Small intestine (tissue), 7 donors: ENCODE results near the gene NNAT. TPM values are rescaled to one million over a fixed set of nuclear protein-coding genes. Genes with fewer than 3 reads are reported as not detected.
"Not testable (repeated sequence)": the region's sequence is repeated elsewhere in the genome, so short reads cannot be mapped to it uniquely, and the experiment has no call there.

Source experiments
- DNase-seq, 2 donors: peaks; one replicate each; pipeline versions ENCODE4 v3.0.0 to v3.0.0-alpha.2; 2013
- FAIRE-seq: peaks from 2 replicates; lab custom pipeline; 2012; peaks lifted over from hg19 to GRCh38; lab: Jason Lieb, UNC
- H3K27ac ChIP-seq, 3 donors: one replicate each; pipeline ENCODE4 v1.5.1; 2013; ENCODE audit warnings: low read length in 2 of 3, mild to moderate bottlenecking in 2 of 3, control low read depth in 1 of 3, inconsistent platforms in 1 of 3, low read depth in 1 of 3, moderate library complexity in 1 of 3
- H3K27me3 ChIP-seq, 3 donors: one replicate each; pipeline ENCODE4 v1.6.1; 2013; ENCODE audit warnings: low read length in 3 of 3, inconsistent platforms in 1 of 3; ENCODE audit not compliant: control insufficient read depth in 3 of 3, insufficient read depth in 3 of 3
- H3K36me3 ChIP-seq, 3 donors: one replicate each; pipeline ENCODE4 v1.6.1; 2013; ENCODE audit warnings: low read length in 3 of 3, inconsistent platforms in 1 of 3, low read depth in 1 of 3, mild to moderate bottlenecking in 1 of 3, moderate library complexity in 1 of 3; ENCODE audit not compliant: control insufficient read depth in 3 of 3, insufficient read depth in 2 of 3
- H3K4me1 ChIP-seq, 3 donors: one replicate each; pipeline ENCODE4 v1.6.1; 2013; ENCODE audit warnings: low read length in 2 of 3, inconsistent platforms in 1 of 3, low read depth in 1 of 3, mild to moderate bottlenecking in 1 of 3, moderate library complexity in 1 of 3; ENCODE audit not compliant: control insufficient read depth in 3 of 3, insufficient read depth in 2 of 3
- H3K4me3 ChIP-seq, 3 donors: one replicate each; pipeline ENCODE4 v1.5.1; 2013; ENCODE audit warnings: low read length in 3 of 3, control low read depth in 1 of 3, inconsistent platforms in 1 of 3, low read depth in 1 of 3, mild to moderate bottlenecking in 1 of 3, moderate library complexity in 1 of 3
- H3K9me3 ChIP-seq, 2 donors: one replicate each; pipeline ENCODE4 v1.6.1; 2013; ENCODE audit warnings: low read depth in 1 of 2, low read length in 1 of 2; ENCODE audit not compliant: control insufficient read depth in 2 of 2, insufficient read depth in 1 of 2
- WGBS, 3 donors: extraction: QIAGEN DNeasy Blood & Tissue Kit; methylation state at CpG; one replicate each; pipeline ENCODE4 v1.1.7; 2013; 5-methylcytosine and 5-hydroxymethylcytosine counted together
- polyA plus RNA-seq, 4 donors: library from polyadenylated mRNA; stranded (reverse) in 3 of 4; unstranded in 1 of 4; fragments of 200-250 nt in 3 of 4; fragments of 120-200 nt in 1 of 4; gene quantifications; one replicate each; pipeline versions ENCODE4 v1.2.1 to v1.2.3, GENCODE V29; 2013
- donor health status: healthy with polysubstance abuse.
- donor health status: control.
- donor health status: control.
- donor health status: Bipolar disorder and iron deficiency.
- donor health status: healthy.

Gene NNAT
- polyA plus RNA-seq, 4 donors = 2.7 to 18.6 (median 10.6) TPM; not detected in 1

- no peak overlapping the region for H3K27ac ChIP-seq
- 63 to 80% (median 73%) methylated on average over 6 of the region's 6 CpGs for WGBS, 3 donors
- peaks cover 0 to 5% of the 10 kb centered on the region in 2 donors for H3K9me3 ChIP-seq
- FAIRE-seq (no peak), DNase-seq (no peak)
- no peaks in the 10 kb centered on the region for H3K27me3 ChIP-seq
- H3K4me1 ChIP-seq = no peaks in the 10 kb centered on the region
- H3K4me3 ChIP-seq = no peak overlapping the region
- no peaks in the 10 kb centered on the region for H3K36me3 ChIP-seq
These were observed 41.8 kb upstream of the NNAT start for GRCh38 chr20:37479266-37479665.

GRCh38 chr20:37479925-37480691 is 40.9 kb upstream of the NNAT start:
- Histone ChIP-seq H3K27me3 (no peaks in the 10 kb centered on the region), H3K9me3 (peaks cover 0 to 5% of the 10 kb centered on the region in 2 donors), H3K4me1 (no peaks in the 10 kb centered on the region), H3K27ac (no peak overlapping the region), H3K4me3 (no peak overlapping the region), H3K36me3 (no peaks in the 10 kb centered on the region)
- WGBS, 3 donors = 86 to 92% (median 88%) methylated on average over 9 of the region's 9 CpGs
- no peak for FAIRE-seq
- no peak for DNase-seq

GRCh38 chr20:37480919-37481318 is 40.1 kb upstream of the NNAT start:
- FAIRE-seq (no peak), DNase-seq (no peak)
- H3K4me1 ChIP-seq = no peaks in the 10 kb centered on the region
- no peak overlapping the region for H3K4me3 ChIP-seq
- no peak overlapping the region for H3K27ac ChIP-seq
- 65 to 80% (median 73%) methylated on average over 1 of the region's 1 CpG for WGBS, 3 donors
- H3K27me3 ChIP-seq = no peaks in the 10 kb centered on the region
- H3K9me3 ChIP-seq = no peaks in the 10 kb centered on the region
- no peaks in the 10 kb centered on the region for H3K36me3 ChIP-seq

GRCh38 chr20:37481610-37482009 is 39.4 kb upstream of the NNAT start:
- 75 to 89% (median 85%) methylated on average over 5 of the region's 5 CpGs for WGBS, 3 donors
- Histone ChIP-seq H3K36me3 (no peaks in the 10 kb centered on the region), H3K4me3 (no peak overlapping the region), H3K4me1 (no peaks in the 10 kb centered on the region), H3K9me3 (no peaks in the 10 kb centered on the region), H3K27ac (no peak overlapping the region), H3K27me3 (no peaks in the 10 kb centered on the region)
- no peak for FAIRE-seq
- DNase-seq = no peak

GRCh38 chr20:37484331-37484730 is 36.7 kb upstream of the NNAT start:
- 50 to 62% (median 54%) methylated on average over 3 of the region's 3 CpGs for WGBS, 3 donors
- no peaks in the 10 kb centered on the region for H3K4me1 ChIP-seq
- H3K4me3 ChIP-seq = no peak overlapping the region
- no peaks in the 10 kb centered on the region for H3K27me3 ChIP-seq
- FAIRE-seq = no peak
- H3K9me3 ChIP-seq = no peaks in the 10 kb centered on the region
- H3K27ac ChIP-seq = no peak overlapping the region
- DNase-seq = no peak
- no peaks in the 10 kb centered on the region for H3K36me3 ChIP-seq

GRCh38 chr20:37486209-37486608 is 34.8 kb upstream of the NNAT start:
- not testable (repeated sequence) for H3K4me3 ChIP-seq
- WGBS, 3 donors = 95 to 97% (median 95%) methylated on average over 1 of the region's 1 CpG

GRCh38 chr20:37490663-37491350 is 30.2 kb upstream of the NNAT start:
- H3K4me1 ChIP-seq = no peaks in the 10 kb centered on the region
- H3K36me3 ChIP-seq = peaks cover 0 to 24% (median 0%) of the 10 kb centered on the region in 3 donors
- H3K9me3 ChIP-seq = no peaks in the 10 kb centered on the region
- no peak overlapping the region for H3K27ac ChIP-seq
- H3K27me3 ChIP-seq = no peaks in the 10 kb centered on the region
- FAIRE-seq (no peak), DNase-seq (no peak)
- WGBS, 3 donors = 78 to 83% (median 82%) methylated on average over 7 of the region's 7 CpGs
- no peak overlapping the region for H3K4me3 ChIP-seq

More at GRCh38 chr20:37486209-37486608, 34.8 kb upstream of the NNAT start:
- not testable (repeated sequence) for H3K27ac ChIP-seq, FAIRE-seq, DNase-seq, H3K4me1 ChIP-seq, H3K36me3 ChIP-seq, H3K27me3 ChIP-seq, H3K9me3 ChIP-seq

GRCh38 chr20:37492096-37492625 is 28.9 kb upstream of the NNAT start:
- no peak for FAIRE-seq
- 90 to 96% (median 94%) methylated on average over 6 of the region's 6 CpGs for WGBS, 3 donors
- H3K4me3 ChIP-seq = no peak overlapping the region

More at GRCh38 chr20:37492096-37492625, 28.9 kb upstream of the NNAT start:
- Histone ChIP-seq H3K36me3 (peaks cover 0 to 24% (median 0%) of the 10 kb centered on the region in 3 donors), H3K27ac (no peak overlapping the region), H3K27me3 (no peaks in the 10 kb centered on the region), H3K9me3 (no peaks in the 10 kb centered on the region), H3K4me1 (no peaks in the 10 kb centered on the region)
- DNase-seq = no peak
